HCT116 (cell line): ENCODE results near the gene CPM.

Experiments used
- EZH2phosphoT487 ChIP-seq: fragments of 200-600 bp; IDR thresholded peaks from 2 replicates; pipeline ENCODE4 v1.6.1; 2018; ENCODE audit warnings: antibody characterized with exemption, borderline replicate concordance
- POLR2A ChIP-seq: IDR thresholded peaks from 2 replicates; pipeline ENCODE4 v1.7.0; 2011; ENCODE audit warnings: borderline replicate concordance; ENCODE audit not compliant: insufficient read depth, insufficient read length; ENCODE audit errors: extremely low read depth
- TF ChIP-seq, protein P1 (sequence below), 3 experiments: fragments of 200-600 bp in 1 of 3; sonication (generic) in 1 of 3; IDR thresholded peaks in 2 of 3; conservative IDR thresholded peaks in 1 of 3; 2 replicates each; pipeline ENCODE4 v1.5.1; 2012 to 2017; ENCODE audit warnings: low read depth in 2 of 3, low read length in 2 of 3, antibody characterized with exemption in 1 of 3, borderline replicate concordance in 1 of 3, control low read depth in 1 of 3, mild to moderate bottlenecking in 1 of 3, mixed read lengths in 1 of 3, mixed run types in 1 of 3, moderate library complexity in 1 of 3; ENCODE audit not compliant: insufficient read depth in 1 of 3

DNA sequence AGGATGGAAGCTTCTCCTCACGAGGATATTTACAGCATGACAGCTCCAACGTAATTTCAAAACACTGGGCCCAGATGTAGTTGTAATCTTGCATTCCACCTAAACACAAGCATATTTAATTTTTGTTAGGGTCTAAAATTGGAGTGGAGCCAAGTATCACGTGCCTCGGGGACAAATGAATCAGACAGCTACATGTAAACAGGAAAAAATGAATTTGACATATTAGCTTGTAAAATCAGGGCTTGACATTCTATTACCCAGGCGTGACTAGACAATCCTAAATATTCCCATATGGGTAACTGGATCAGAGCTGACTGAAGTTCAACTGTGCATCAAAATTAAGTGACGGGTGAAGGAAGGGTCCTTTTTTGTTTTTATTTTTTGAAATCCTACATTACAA is 66.0 kb downstream of the CPM start:
- TF ChIP-seq POLR2A = no peak
- TF ChIP-seq, protein P1, sequence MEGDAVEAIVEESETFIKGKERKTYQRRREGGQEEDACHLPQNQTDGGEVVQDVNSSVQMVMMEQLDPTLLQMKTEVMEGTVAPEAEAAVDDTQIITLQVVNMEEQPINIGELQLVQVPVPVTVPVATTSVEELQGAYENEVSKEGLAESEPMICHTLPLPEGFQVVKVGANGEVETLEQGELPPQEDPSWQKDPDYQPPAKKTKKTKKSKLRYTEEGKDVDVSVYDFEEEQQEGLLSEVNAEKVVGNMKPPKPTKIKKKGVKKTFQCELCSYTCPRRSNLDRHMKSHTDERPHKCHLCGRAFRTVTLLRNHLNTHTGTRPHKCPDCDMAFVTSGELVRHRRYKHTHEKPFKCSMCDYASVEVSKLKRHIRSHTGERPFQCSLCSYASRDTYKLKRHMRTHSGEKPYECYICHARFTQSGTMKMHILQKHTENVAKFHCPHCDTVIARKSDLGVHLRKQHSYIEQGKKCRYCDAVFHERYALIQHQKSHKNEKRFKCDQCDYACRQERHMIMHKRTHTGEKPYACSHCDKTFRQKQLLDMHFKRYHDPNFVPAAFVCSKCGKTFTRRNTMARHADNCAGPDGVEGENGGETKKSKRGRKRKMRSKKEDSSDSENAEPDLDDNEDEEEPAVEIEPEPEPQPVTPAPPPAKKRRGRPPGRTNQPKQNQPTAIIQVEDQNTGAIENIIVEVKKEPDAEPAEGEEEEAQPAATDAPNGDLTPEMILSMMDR (IDR thresholded peaks at IDR 0.05 in 2 of 3, conservative IDR thresholded peaks at IDR 0.05 in 1 of 3; ENCODE audit: borderline replicate concordance in 1 of 3, insufficient read depth in 1 of 3, low read depth in 2 of 3, low read length in 2 of 3) = no peak
- TF ChIP-seq EZH2phosphoT487 = no peak
